B cell (primary cell): ENCODE results near the gene BBS7.

ENCODE experiments used
- CTCF ChIP-seq: fragments of 200-600 bp; IDR thresholded peaks from one replicate; pipeline ENCODE4 v1.8.0; 2022; ENCODE audit warnings: antibody characterized with exemption, mild to moderate bottlenecking
- EZH2 ChIP-seq: IDR thresholded peaks from 2 replicates; pipeline ENCODE4 v1.6.1; 2012; ENCODE audit warnings: borderline replicate concordance, low read depth, mild to moderate bottlenecking, moderate library complexity, low read length; ENCODE audit not compliant: insufficient read depth, poor library complexity, severe bottlenecking

GRCh38 chr4:121790976-121791375, 79.3 kb downstream of the BBS7 start:
- no peak for TF ChIP-seq CTCF
- no peak for TF ChIP-seq EZH2
